HepG2 (cell line): Measurements from ENCODE around the gene TOR4A. TPM values are rescaled to one million over a fixed set of nuclear protein-coding genes. Genes with fewer than 3 reads are reported as not detected.

ENCODE experiments used
- CENPT ChIP-seq: sonication (generic); formaldehyde crosslinking; IDR thresholded peaks from 2 replicates; pipeline ENCODE4 v1.8.0; 2022; ENCODE audit warnings: low read depth, mild to moderate bottlenecking, moderate library complexity, missing genetic modification reagents
- CREB1 ChIP-seq, 2 experiments: fragments of 450-650 bp in 1 of 2; IDR thresholded peaks; 2 replicates each; pipeline ENCODE4 v1.6.1; 2016 to 2017; ENCODE audit warnings: control low read depth in 1 of 2, mild to moderate bottlenecking in 1 of 2, missing compliant biosample characterization in 1 of 2, missing genetic modification characterization in 1 of 2
- CREBL2 ChIP-seq: sonication (generic); formaldehyde crosslinking; IDR thresholded peaks from 2 replicates; pipeline ENCODE4 v1.8.1; 2023; ENCODE audit warnings: missing genetic modification reagents, mild to moderate bottlenecking, borderline replicate concordance
- FOXP1 ChIP-seq, 2 experiments: fragments of 450-650 bp in 1 of 2; IDR thresholded peaks; 2 replicates each; pipeline ENCODE4 v1.6.1; 2017 to 2018; ENCODE audit warnings: antibody characterized with exemption in 1 of 2
- GLI4 ChIP-seq: sonication (generic); formaldehyde crosslinking; IDR thresholded peaks from 2 replicates; pipeline ENCODE4 v1.5.1; 2020; ENCODE audit warnings: missing genetic modification reagents, mild to moderate bottlenecking, moderate library complexity, borderline replicate concordance
- KLF6 ChIP-seq: IDR thresholded peaks from 2 replicates; pipeline ENCODE4 v1.8.0; 2016; ENCODE audit warnings: missing biosample characterization, missing genetic modification reagents
- MXD3 ChIP-seq: IDR thresholded peaks from 2 replicates; pipeline ENCODE4 v1.6.1; 2016; ENCODE audit warnings: mild to moderate bottlenecking, missing biosample characterization, missing genetic modification reagents
- NCOR1 ChIP-seq: fragments of 200-600 bp; sonication (generic); IDR thresholded peaks from 2 replicates; pipeline ENCODE4 v1.7.0; 2017; ENCODE audit warnings: antibody characterized with exemption, low read length, borderline replicate concordance
- PHF8 ChIP-seq: sonication (generic); formaldehyde crosslinking; IDR thresholded peaks from 2 replicates; pipeline ENCODE4 v1.5.0; 2020; ENCODE audit warnings: missing genetic modification reagents
- PLRG1 ChIP-seq: fragments of 450-650 bp; conservative IDR thresholded peaks from 2 replicates; pipeline ENCODE4 v1.6.1; 2016
- RAD51 ChIP-seq: fragments of 450-650 bp; IDR thresholded peaks from 2 replicates; pipeline ENCODE4 v1.6.1; 2016; ENCODE audit warnings: borderline replicate concordance
- RFXAP ChIP-seq: sonication (generic); formaldehyde crosslinking; IDR thresholded peaks from 2 replicates; pipeline ENCODE4 v1.4.0; 2020; ENCODE audit warnings: missing genetic modification reagents, borderline replicate concordance
- SMC3 ChIP-seq: IDR thresholded peaks from 2 replicates; pipeline ENCODE4 v1.6.1; 2011; ENCODE audit warnings: low read length, improper control_type of control experiment
- SMYD3 ChIP-seq: sonication (generic); formaldehyde crosslinking; IDR thresholded peaks from 2 replicates; pipeline ENCODE4 v1.8.1; 2023; ENCODE audit warnings: mild to moderate bottlenecking, missing genetic modification reagents
- TMF1 ChIP-seq: sonication (generic); formaldehyde crosslinking; IDR thresholded peaks from 2 replicates; pipeline ENCODE4 v1.8.1; 2022; ENCODE audit warnings: low read depth, missing genetic modification reagents
- TOPORS ChIP-seq: sonication (generic); formaldehyde crosslinking; IDR thresholded peaks from 2 replicates; pipeline ENCODE4 v1.8.0; 2023; ENCODE audit warnings: mild to moderate bottlenecking, missing genetic modification reagents
- XBP1 ChIP-seq: sonication (generic); formaldehyde crosslinking; IDR thresholded peaks from 2 replicates; pipeline ENCODE4 v1.5.0; 2020; ENCODE audit warnings: missing genetic modification reagents
- YEATS4 ChIP-seq: sonication (generic); formaldehyde crosslinking; IDR thresholded peaks from 2 replicates; pipeline ENCODE4 v1.4.0; 2020; ENCODE audit warnings: missing genetic modification reagents, borderline replicate concordance
- ZBTB3 ChIP-seq: sonication (generic); formaldehyde crosslinking; IDR thresholded peaks from 2 replicates; pipeline ENCODE4 v1.4.0; 2020; ENCODE audit warnings: low read depth, mild to moderate bottlenecking, moderate library complexity, missing genetic modification reagents, borderline replicate concordance
- ZNF121 ChIP-seq: sonication (generic); formaldehyde crosslinking; IDR thresholded peaks from 2 replicates; pipeline ENCODE4 v1.5.0; 2020; ENCODE audit warnings: mild to moderate bottlenecking, missing genetic modification reagents
- ZNF180 ChIP-seq: sonication (generic); formaldehyde crosslinking; IDR thresholded peaks from 2 replicates; pipeline ENCODE4 v1.4.0; 2020; ENCODE audit warnings: low read depth, missing genetic modification reagents, borderline replicate concordance
- polyA plus RNA-seq, 8 experiments: library from polyadenylated mRNA; depleted of rRNA in 3 of 8; stranded (reverse) in 7 of 8; unstranded in 1 of 8; fragments of >200 nt; fragmentation: Illumina TruSeq in 4 of 8; extraction: Trizol in 4 of 8; gene quantifications; 2 replicates each; pipeline versions ENCODE4 v1.2.1 to v1.2.3, GENCODE V29; 2011 to 2016; ENCODE audit warnings: low read depth in 4 of 8, missing spikeins in 1 of 8, mixed read lengths in 1 of 8; ENCODE audit not compliant: insufficient read depth in 1 of 8
- total RNA-seq, 5 experiments: library from RNA; depleted of rRNA; stranded (reverse); fragments of >200 nt; fragmentation: Illumina TruSeq; extraction: Trizol; gene quantifications; 2 replicates each; pipeline ENCODE4 v1.2.3, GENCODE V29; 2016; ENCODE audit warnings: low read depth in 1 of 5
- TF ChIP-seq, protein P1 (sequence below): sonication (generic); formaldehyde crosslinking; IDR thresholded peaks from 2 replicates; pipeline ENCODE4 v1.8.0; 2022; ENCODE audit warnings: missing genetic modification reagents, mild to moderate bottlenecking, moderate library complexity, borderline replicate concordance
- TF ChIP-seq, protein P2 (sequence below): IDR thresholded peaks from 2 replicates; pipeline ENCODE4 v1.6.1; 2012; ENCODE audit warnings: inconsistent platforms
- TF ChIP-seq, protein P3 (sequence below): sonication (generic); formaldehyde crosslinking; IDR thresholded peaks from 2 replicates; pipeline ENCODE4 v1.4.0; 2020; ENCODE audit warnings: low read depth, mild to moderate bottlenecking, missing genetic modification reagents
- TF ChIP-seq, protein P4 (sequence below): sonication (generic); formaldehyde crosslinking; IDR thresholded peaks from 2 replicates; pipeline ENCODE4 v1.8.1; 2023; ENCODE audit warnings: mild to moderate bottlenecking, inconsistent platforms, moderate library complexity, missing genetic modification reagents, borderline replicate concordance

Gene TOR4A
- total and polyA plus RNA-seq, 2 of the 13 experiments (the other 11 are each of a cell fraction or from before 2014, with no cell fraction given): 11.1 to 14.2 TPM

DNA sequence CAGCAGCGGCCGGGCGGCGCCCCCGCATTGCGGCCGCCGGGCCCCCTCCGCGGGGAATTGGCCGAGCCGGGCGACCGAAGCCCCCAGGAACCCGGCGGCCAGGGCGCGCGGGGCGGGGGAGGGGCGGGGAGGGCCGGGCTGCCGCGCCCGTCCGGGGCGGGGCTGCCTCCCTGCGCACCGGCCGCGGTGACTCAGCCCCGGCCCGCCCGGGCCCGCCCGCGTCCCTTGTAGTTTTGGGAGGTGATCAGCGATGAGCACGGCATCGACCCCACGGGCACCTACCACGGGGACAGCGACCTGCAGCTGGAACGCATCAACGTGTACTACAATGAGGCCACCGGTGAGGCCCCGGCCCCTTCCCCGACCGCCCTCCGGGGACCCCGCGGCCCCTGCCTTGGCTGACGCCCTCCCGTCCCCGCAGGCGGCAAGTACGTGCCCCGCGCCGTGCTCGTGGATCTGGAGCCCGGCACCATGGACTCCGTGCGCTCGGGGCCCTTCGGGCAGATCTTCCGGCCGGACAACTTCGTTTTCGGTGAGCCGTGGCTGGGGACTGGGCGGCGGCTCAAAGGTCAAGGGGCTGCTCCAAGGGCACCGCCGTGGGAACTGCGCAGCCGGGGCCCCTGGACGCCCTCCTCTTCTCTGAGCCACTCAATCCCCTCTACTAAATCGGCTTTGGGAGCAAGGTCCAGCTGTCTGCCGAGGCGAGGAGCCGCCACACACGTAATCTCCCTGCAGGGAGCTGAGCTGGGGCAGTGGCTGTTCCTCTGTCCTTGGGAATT lies 35.8 kb upstream of the TOR4A start (continued):
- TF ChIP-seq YEATS4 (CRISPR knock-in tag) (no peak), ZBTB3 (CRISPR knock-in tag) (no peak), MXD3 (no peak), TOPORS (CRISPR knock-in tag) (no peak), FOXP1 (IDR thresholded peaks at IDR 0.05) (no peak), FOXP1 (CRISPR knock-in tag; IDR thresholded peaks at IDR 0.05) (no peak), CREB1 (IDR thresholded peaks at IDR 0.05) (no peak), CREB1 (CRISPR knock-in tag; IDR thresholded peaks at IDR 0.05) (no peak), RAD51 (no peak), CENPT (no peak), CREBL2 (no peak), SMC3 (no peak), PLRG1 (no peak), TMF1 (no peak; the same call in 1 of the 2 replicates), ZNF121 (CRISPR knock-in tag) (no peak), GLI4 (CRISPR knock-in tag) (0 out of 2 replicates have a peak, but pooled peaks have one; percentile 65), ZNF180 (CRISPR knock-in tag) (no peak), RFXAP (CRISPR knock-in tag) (no peak), NCOR1 (no peak), XBP1 (0 out of 2 replicates have a peak, but pooled peaks have one; percentile 39), PHF8 (CRISPR knock-in tag) (no peak), SMYD3 (CRISPR knock-in tag) (no peak), KLF6 (no peak)
- TF ChIP-seq, protein P1, sequence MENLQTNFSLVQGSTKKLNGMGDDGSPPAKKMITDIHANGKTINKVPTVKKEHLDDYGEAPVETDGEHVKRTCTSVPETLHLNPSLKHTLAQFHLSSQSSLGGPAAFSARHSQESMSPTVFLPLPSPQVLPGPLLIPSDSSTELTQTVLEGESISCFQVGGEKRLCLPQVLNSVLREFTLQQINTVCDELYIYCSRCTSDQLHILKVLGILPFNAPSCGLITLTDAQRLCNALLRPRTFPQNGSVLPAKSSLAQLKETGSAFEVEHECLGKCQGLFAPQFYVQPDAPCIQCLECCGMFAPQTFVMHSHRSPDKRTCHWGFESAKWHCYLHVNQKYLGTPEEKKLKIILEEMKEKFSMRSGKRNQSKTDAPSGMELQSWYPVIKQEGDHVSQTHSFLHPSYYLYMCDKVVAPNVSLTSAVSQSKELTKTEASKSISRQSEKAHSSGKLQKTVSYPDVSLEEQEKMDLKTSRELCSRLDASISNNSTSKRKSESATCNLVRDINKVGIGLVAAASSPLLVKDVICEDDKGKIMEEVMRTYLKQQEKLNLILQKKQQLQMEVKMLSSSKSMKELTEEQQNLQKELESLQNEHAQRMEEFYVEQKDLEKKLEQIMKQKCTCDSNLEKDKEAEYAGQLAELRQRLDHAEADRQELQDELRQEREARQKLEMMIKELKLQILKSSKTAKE (CRISPR knock-in tag): no peak
- TF ChIP-seq, protein P2, sequence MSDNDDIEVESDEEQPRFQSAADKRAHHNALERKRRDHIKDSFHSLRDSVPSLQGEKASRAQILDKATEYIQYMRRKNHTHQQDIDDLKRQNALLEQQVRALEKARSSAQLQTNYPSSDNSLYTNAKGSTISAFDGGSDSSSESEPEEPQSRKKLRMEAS: no peak
- TF ChIP-seq, protein P3, sequence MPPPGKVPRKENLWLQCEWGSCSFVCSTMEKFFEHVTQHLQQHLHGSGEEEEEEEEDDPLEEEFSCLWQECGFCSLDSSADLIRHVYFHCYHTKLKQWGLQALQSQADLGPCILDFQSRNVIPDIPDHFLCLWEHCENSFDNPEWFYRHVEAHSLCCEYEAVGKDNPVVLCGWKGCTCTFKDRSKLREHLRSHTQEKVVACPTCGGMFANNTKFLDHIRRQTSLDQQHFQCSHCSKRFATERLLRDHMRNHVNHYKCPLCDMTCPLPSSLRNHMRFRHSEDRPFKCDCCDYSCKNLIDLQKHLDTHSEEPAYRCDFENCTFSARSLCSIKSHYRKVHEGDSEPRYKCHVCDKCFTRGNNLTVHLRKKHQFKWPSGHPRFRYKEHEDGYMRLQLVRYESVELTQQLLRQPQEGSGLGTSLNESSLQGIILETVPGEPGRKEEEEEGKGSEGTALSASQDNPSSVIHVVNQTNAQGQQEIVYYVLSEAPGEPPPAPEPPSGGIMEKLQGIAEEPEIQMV (CRISPR knock-in tag): no peak
- TF ChIP-seq, protein P4, sequence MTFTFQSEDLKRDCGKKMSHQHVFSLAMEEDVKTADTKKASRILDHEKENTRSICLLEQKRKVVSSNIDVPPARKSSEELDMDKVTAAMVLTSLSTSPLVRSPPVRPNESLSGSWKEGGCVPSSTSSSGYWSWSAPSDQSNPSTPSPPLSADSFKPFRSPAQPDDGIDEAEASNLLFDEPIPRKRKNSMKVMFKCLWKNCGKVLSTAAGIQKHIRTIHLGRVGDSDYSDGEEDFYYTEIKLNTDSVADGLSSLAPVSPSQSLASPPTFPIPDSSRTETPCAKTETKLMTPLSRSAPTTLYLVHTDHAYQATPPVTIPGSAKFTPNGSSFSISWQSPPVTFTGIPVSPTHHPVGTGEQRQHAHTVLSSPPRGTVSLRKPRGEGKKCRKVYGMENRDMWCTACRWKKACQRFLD: no peak
